Caco-2 (cell line): Measurements from ENCODE around the gene SEC14L1. TPM values are rescaled to one million over a fixed set of nuclear protein-coding genes. Genes with fewer than 3 reads are reported as not detected.

Experiments
- BruUV-seq: library from RNA; stranded (reverse); fragments of 400-500 nt; replicated peaks from 2 replicates; lab custom pipeline; 2021; lab: Mats Ljungman, UMichigan
- CTCF ChIA-PET: fragments of 300-600 bp; sonication (Branson Sonifier 250); formaldehyde crosslinking; loops from one replicate; lab custom pipeline; 2022; ENCODE audit warnings: antibody characterized with exemption; lab: Charles Lee
- POLR2A ChIA-PET: fragments of 300-600 bp; sonication (Branson Sonifier 250); formaldehyde crosslinking; loops from one replicate; lab custom pipeline; 2022; ENCODE audit warnings: antibody characterized with exemption; lab: Charles Lee
- DNase-seq, 2 experiments: peaks; one replicate each; pipeline versions ENCODE4 v3.0.0 to v3.0.0-alpha.2; 2020 to 2022
- H3K27me3 ChIP-seq: replicated peaks from 2 replicates; pipeline ENCODE4 v1.6.0; 2011; ENCODE audit warnings: low read length; ENCODE audit not compliant: control insufficient read depth, insufficient read depth
- H3K36me3 ChIP-seq: 2 replicates; pipeline ENCODE4 v1.5.1; 2011; ENCODE audit warnings: low read length; ENCODE audit not compliant: control insufficient read depth, insufficient read depth
- H3K4me1 ChIP-seq: fragments of 250-450 bp; sonication (Bioruptor Pico); 2 replicates; pipeline ENCODE4 v1.5.1; 2020; ENCODE audit warnings: mild to moderate bottlenecking
- H3K4me3 ChIP-seq: 2 replicates; pipeline ENCODE4 v1.5.1; 2011; ENCODE audit warnings: low read depth, mild to moderate bottlenecking, control low read depth, low read length
- H3K9me3 ChIP-seq: fragments of 250-450 bp; sonication (Bioruptor Pico); 2 replicates; pipeline ENCODE4 v1.5.1; 2020; ENCODE audit warnings: mild to moderate bottlenecking, moderate library complexity
- H3K27ac Mint-ChIP-seq: one replicate; pipeline ENCODE4 v1.8.0; 2022; ENCODE audit warnings: mixed read lengths; ENCODE audit not compliant: unreplicated experiment
- H3K27me3 Mint-ChIP-seq: one replicate; pipeline ENCODE4 v1.8.0; 2022; ENCODE audit warnings: mixed read lengths; ENCODE audit not compliant: insufficient read depth, unreplicated experiment
- H3K36me3 Mint-ChIP-seq: one replicate; pipeline ENCODE4 v1.8.0; 2022; ENCODE audit warnings: mild to moderate bottlenecking, mixed read lengths; ENCODE audit not compliant: insufficient read depth, unreplicated experiment
- H3K4me1 Mint-ChIP-seq: one replicate; pipeline ENCODE4 v1.8.0; 2022; ENCODE audit warnings: low read depth, mixed read lengths; ENCODE audit not compliant: unreplicated experiment
- H3K4me3 Mint-ChIP-seq: one replicate; pipeline ENCODE4 v1.8.0; 2022; ENCODE audit warnings: mild to moderate bottlenecking, moderate library complexity, mixed read lengths; ENCODE audit not compliant: unreplicated experiment
- H3K9me3 Mint-ChIP-seq: one replicate; pipeline ENCODE4 v1.8.0; 2022; ENCODE audit warnings: mixed read lengths; ENCODE audit not compliant: unreplicated experiment
- CTCF ChIP-seq, 2 experiments: fragments of 200-600 bp in 1 of 2; IDR thresholded peaks; 1 replicate in 1 of 2; 2 replicates in 1 of 2; pipeline versions ENCODE4 v1.5.1 to v1.8.0; 2011 to 2022; ENCODE audit warnings: antibody characterized with exemption in 1 of 2, control low read depth in 1 of 2, inconsistent platforms in 1 of 2, low read depth in 1 of 2, low read length in 1 of 2, mild to moderate bottlenecking in 1 of 2, moderate library complexity in 1 of 2; ENCODE audit not compliant: insufficient read depth in 1 of 2, severe bottlenecking in 1 of 2, unreplicated experiment in 1 of 2
- intact Hi-C: fragments of 100-400 bp; cut with micrococcal nuclease; formaldehyde crosslinking; loops from one replicate; pipeline ENCODE4 v1.10.0; 2022; ENCODE audit not compliant: unreplicated experiment
- total RNA-seq: library from RNA; stranded (reverse); gene quantifications from 2 replicates; pipeline ENCODE4 v1.2.3, GENCODE V29; 2022

The SEC14L1 gene
- total RNA-seq, 1 experiment from 2014 or later, result 92.0 TPM

GRCh38 chr17:77223642-77224420, 83.1 kb downstream of the SEC14L1 start:
- intact Hi-C loops, result no loop called here
- no peaks in the 10 kb centered on the region for H3K27me3 ChIP-seq
- no peak overlapping the region for H3K4me3 Mint-ChIP-seq
- no peaks in the 10 kb centered on the region for H3K27me3 Mint-ChIP-seq
- H3K4me1 ChIP-seq, result peaks cover 13% of the 10 kb centered on the region; the same call in 1 of the 2 replicates
- H3K36me3 Mint-ChIP-seq, result peaks cover 4% of the 10 kb centered on the region
- H3K27ac Mint-ChIP-seq, result no peak overlapping the region
- no peak for DNase-seq
- no peaks in the 10 kb centered on the region; the same call in 1 of the 2 replicates for H3K36me3 ChIP-seq
- H3K9me3 ChIP-seq, result peaks cover 3% of the 10 kb centered on the region; the same call in 1 of the 2 replicates
- no peaks in the 10 kb centered on the region for H3K9me3 Mint-ChIP-seq
- POLR2A ChIA-PET, result interaction anchor here (0.6 to 0.7 kb wide), 2 partner anchors 17 to 136 kb away, joined by 3 to 4 read pairs; no protein-coding TSS in a partner anchor
- peaks cover 7% of the 10 kb centered on the region for H3K4me1 Mint-ChIP-seq
- no peak overlapping the region for H3K4me3 ChIP-seq
- CTCF ChIA-PET, result no interaction called here
- no TSS peak for BruUV-seq
- no peak for TF ChIP-seq CTCF (IDR thresholded peaks at IDR 0.05; ENCODE audit: insufficient read depth in 1 of 2, low read depth in 1 of 2, low read length in 1 of 2, severe bottlenecking in 1 of 2, unreplicated experiment in 1 of 2)

GRCh38 chr17:77225265-77225664, 84.5 kb downstream of the SEC14L1 start:
- BruUV-seq, result no TSS peak
- no peak for TF ChIP-seq CTCF (IDR thresholded peaks at IDR 0.05; ENCODE audit: insufficient read depth in 1 of 2, low read depth in 1 of 2, low read length in 1 of 2, severe bottlenecking in 1 of 2, unreplicated experiment in 1 of 2)
- no peak for DNase-seq
- H3K36me3 Mint-ChIP-seq, result no peaks in the 10 kb centered on the region
- ChIA-PET CTCF (no interaction called here), POLR2A (no interaction called here)
- intact Hi-C loops, result no loop called here
- peaks cover 14% of the 10 kb centered on the region; the same call in 1 of the 2 replicates for H3K4me1 ChIP-seq
- H3K27me3 ChIP-seq, result no peaks in the 10 kb centered on the region
- no peak overlapping the region for H3K27ac Mint-ChIP-seq
- no peak overlapping the region for H3K4me3 ChIP-seq
- no peaks in the 10 kb centered on the region for H3K9me3 Mint-ChIP-seq
- H3K4me3 Mint-ChIP-seq, result no peak overlapping the region
- peaks cover 3% of the 10 kb centered on the region; the same call in 1 of the 2 replicates for H3K9me3 ChIP-seq
- peaks cover 7% of the 10 kb centered on the region for H3K4me1 Mint-ChIP-seq
- H3K27me3 Mint-ChIP-seq, result no peaks in the 10 kb centered on the region
- no peaks in the 10 kb centered on the region; the same call in 1 of the 2 replicates for H3K36me3 ChIP-seq

GRCh38 chr17:77227461-77228240, 86.9 kb downstream of the SEC14L1 start:
- ChIA-PET CTCF (interaction anchor here (1.5 kb wide), 1 partner anchor 13 kb away, joined by 5 read pairs; no protein-coding TSS in a partner anchor), POLR2A (no interaction called here)
- intact Hi-C loops, result no loop called here
- Histone ChIP-seq H3K36me3 (no peaks in the 10 kb centered on the region), H3K27me3 (no peaks in the 10 kb centered on the region), H3K9me3 (peaks cover 3% of the 10 kb centered on the region; the same call in 1 of the 2 replicates), H3K4me1 (peaks cover 14% of the 10 kb centered on the region; the same call in 1 of the 2 replicates), H3K4me3 (no peak overlapping the region)
- no peak overlapping the region for H3K27ac Mint-ChIP-seq
- H3K9me3 Mint-ChIP-seq, result no peaks in the 10 kb centered on the region
- H3K4me3 Mint-ChIP-seq, result no peak overlapping the region
- H3K4me1 Mint-ChIP-seq, result peaks cover 18% of the 10 kb centered on the region
- no peak for TF ChIP-seq CTCF (IDR thresholded peaks at IDR 0.05; ENCODE audit: insufficient read depth in 1 of 2, low read depth in 1 of 2, low read length in 1 of 2, severe bottlenecking in 1 of 2, unreplicated experiment in 1 of 2)
- no peak for DNase-seq
- H3K36me3 Mint-ChIP-seq, result no peaks in the 10 kb centered on the region
- no TSS peak for BruUV-seq
- no peaks in the 10 kb centered on the region for H3K27me3 Mint-ChIP-seq
